PC-3 (cell line): ENCODE results near the gene ZYG11A.

Experiments used
- CTCF ChIP-seq: fragments of 300-600 bp; sonication (generic); conservative IDR thresholded peaks from 2 replicates; pipeline ENCODE4 v1.5.1; 2017; ENCODE audit warnings: antibody characterized with exemption, low read depth, mild to moderate bottlenecking, low read length
- EZH2 ChIP-seq: fragments of 300-600 bp; sonication (generic); IDR thresholded peaks from one replicate; pipeline ENCODE4 v1.6.1; 2017; ENCODE audit warnings: antibody characterized with exemption, mild to moderate bottlenecking, low read length; ENCODE audit not compliant: unreplicated experiment
- EZH2phosphoT487 ChIP-seq: fragments of 300-600 bp; sonication (generic); IDR thresholded peaks from 2 replicates; pipeline ENCODE4 v1.6.1; 2018; ENCODE audit warnings: mild to moderate bottlenecking, antibody characterized with exemption, low read length, borderline replicate concordance

- TF ChIP-seq CTCF (no peak), EZH2 (no peak), EZH2phosphoT487 (no peak)
These were observed 6.5 kb upstream of the ZYG11A start for GRCh38 chr1:52836035-52836434.
